Measurements from ENCODE around the gene DCC.

The DCC gene

DNA sequence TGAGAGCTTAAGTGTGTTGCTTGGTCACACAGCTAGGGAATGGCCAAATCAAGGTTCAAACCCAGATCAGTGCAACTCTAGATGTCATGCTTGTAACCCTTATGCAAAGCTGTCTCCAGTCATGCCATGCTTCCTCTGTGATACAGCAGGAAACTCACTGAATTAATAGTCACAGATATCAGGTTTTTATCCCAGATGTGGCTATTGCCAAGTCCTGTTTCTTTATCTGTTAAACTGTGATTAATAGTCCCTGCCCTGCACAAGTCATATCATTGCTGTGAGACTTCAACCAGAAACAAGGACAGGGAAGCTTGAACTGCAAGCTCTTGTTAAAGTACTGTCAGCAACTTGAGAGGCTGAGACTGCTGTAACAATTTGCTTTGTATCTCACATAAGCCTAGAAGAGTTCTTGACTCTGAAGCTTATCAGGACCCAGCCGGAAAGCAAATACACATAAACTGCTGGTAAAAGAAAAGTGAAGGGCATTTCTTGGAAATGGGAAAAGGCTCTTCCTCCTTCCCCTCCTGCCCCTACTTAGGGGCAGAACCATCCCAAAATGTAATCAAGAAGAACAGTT lies 609.0 kb downstream of the DCC start:
- no peak for DNase-seq (ENCODE audit: low read depth)
- TF ChIP-seq, protein P1, sequence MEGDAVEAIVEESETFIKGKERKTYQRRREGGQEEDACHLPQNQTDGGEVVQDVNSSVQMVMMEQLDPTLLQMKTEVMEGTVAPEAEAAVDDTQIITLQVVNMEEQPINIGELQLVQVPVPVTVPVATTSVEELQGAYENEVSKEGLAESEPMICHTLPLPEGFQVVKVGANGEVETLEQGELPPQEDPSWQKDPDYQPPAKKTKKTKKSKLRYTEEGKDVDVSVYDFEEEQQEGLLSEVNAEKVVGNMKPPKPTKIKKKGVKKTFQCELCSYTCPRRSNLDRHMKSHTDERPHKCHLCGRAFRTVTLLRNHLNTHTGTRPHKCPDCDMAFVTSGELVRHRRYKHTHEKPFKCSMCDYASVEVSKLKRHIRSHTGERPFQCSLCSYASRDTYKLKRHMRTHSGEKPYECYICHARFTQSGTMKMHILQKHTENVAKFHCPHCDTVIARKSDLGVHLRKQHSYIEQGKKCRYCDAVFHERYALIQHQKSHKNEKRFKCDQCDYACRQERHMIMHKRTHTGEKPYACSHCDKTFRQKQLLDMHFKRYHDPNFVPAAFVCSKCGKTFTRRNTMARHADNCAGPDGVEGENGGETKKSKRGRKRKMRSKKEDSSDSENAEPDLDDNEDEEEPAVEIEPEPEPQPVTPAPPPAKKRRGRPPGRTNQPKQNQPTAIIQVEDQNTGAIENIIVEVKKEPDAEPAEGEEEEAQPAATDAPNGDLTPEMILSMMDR (conservative IDR thresholded peaks at IDR 0.05; ENCODE audit: low read length), result no peak
- no peak overlapping the region for H3K4me3 ChIP-seq (ENCODE audit: low read length)

DNA sequence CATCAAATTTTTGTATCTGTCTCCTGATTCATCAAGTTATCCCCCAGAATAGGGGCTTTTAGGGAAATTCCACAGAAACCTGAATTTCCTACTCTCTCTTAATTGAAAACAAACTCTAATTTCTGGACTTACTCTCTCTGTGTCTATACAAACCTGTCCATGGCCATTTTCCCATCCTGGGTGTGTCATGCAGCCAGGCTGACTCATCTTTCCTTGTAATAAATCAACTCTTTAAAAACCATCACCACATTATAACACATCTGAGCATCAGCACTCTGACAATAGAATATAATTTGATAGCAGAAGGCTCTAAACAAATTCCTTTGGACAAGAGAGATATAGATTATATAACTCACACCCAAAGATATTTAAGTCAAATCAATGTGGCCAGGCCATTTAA lies 610.2 kb downstream of the DCC start:
- H3K4me3 ChIP-seq (ENCODE audit: low read length), result no peak overlapping the region
- TF ChIP-seq, protein P1 (conservative IDR thresholded peaks at IDR 0.05; ENCODE audit: low read length), result no peak
- DNase-seq (ENCODE audit: low read depth), result no peak

DNA sequence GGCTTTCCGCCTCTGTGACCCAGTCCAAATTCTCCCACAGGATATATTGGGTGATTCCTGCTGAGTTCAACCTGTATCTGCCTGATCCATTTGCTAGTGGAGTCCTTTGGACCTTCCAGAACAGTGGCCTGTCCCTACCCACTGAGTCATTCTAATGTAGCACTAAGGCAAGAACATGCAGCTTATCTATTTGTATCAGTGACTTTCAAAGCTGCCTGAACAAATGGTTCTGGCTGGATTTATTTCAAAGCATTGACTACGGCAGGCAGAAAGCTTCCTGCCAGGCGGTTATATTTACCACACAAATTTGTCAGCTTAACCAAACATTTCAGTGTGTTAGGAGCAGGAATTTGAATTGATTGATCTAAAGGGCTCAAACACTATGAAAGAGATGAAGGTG lies 613.4 kb downstream of the DCC start:
- DNase-seq (ENCODE audit: low read depth), result no peak
- TF ChIP-seq, protein P1 (conservative IDR thresholded peaks at IDR 0.05; ENCODE audit: low read length), result no peak
- H3K4me3 ChIP-seq (ENCODE audit: low read length), result no peak overlapping the region

DNA sequence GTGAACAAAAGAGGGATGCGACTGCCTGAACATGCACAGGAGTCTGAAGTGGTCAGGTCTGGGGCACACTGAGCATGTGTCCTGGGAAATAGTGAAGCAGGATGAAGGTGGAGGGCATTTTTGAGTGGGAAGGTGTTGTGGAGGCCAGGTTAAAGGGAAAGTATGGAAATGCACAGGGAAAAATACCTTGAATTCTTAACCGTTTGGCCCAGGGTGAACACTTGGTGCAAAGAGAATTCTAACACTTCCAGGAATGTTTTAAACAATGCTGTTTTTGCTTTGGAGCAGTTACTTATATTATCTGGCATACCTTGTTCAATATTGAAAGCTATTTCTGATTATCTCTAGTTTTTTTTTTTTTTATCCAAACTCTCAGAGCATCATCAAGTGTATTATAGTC lies 623.5 kb downstream of the DCC start:
- TF ChIP-seq, protein P1 (conservative IDR thresholded peaks at IDR 0.05; ENCODE audit: low read length), result no peak
- H3K4me3 ChIP-seq (ENCODE audit: low read length), result no peak overlapping the region
- DNase-seq (ENCODE audit: low read depth), result no peak

DNA sequence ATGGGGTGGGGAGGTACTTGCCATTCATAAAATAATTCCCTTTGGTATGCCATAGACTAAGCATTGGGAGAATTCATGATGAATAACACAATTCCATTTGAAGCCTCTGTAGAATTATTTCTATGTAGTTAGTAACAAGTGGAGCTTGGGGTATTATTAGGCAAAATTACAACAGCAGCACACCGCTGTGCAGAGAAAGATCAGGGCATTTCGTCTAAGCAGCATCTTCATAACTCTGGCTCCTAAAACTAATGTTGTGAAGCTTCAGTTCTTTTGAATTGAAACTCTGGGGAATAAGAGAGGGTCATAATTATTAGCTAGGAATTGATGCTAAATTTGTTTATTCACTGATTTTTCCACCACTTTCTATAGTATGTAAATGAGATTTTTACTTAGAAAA lies 630.7 kb downstream of the DCC start:
- TF ChIP-seq, protein P1 (conservative IDR thresholded peaks at IDR 0.05; ENCODE audit: low read length), result no peak
- DNase-seq (ENCODE audit: low read depth), result no peak
- no peak overlapping the region for H3K4me3 ChIP-seq (ENCODE audit: low read length)

DNA sequence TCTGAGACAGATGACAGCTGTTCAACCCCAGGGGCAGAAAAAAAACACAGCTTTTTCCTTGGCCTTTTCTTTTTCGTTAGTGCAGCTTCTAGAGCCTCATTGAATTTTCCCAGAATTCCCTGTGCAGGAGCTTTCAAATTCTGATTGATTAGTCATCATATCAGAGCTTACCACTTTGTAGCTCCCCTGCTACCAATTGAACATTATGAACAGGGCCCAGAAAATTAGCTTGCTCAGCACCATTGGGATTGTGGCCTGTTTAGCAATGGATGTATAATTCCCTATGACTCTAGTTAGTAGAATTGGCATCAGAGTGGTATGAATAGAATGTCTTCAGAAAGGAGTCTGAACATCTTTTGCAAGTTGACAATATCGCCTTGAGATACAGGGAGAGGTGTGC lies 631.1 kb downstream of the DCC start:
- H3K4me3 ChIP-seq (ENCODE audit: low read length), result no peak overlapping the region
- no peak for DNase-seq (ENCODE audit: low read depth)
- TF ChIP-seq, protein P1 (conservative IDR thresholded peaks at IDR 0.05; ENCODE audit: low read length), result no peak

DNA sequence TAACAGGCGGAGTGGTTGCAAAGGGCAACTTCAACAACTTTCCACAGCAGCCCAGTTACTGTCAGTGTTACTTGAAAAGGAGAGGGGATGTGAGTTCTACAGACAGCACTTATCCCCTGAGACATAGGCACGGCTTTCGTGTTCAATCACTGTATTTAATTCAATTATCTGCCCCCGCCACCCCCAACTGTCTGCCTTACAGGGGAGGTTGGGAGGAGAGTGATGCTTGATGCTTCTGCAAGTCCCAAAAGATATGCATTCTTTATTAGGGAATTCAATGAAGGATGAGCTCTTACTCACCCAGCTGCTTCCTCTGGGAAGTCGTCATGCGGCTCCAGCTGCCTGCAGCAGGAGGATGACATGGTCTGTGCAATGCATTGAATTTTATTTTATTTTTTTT lies 639.9 kb downstream of the DCC start:
- no peak for DNase-seq (ENCODE audit: low read depth)
- TF ChIP-seq, protein P1 (conservative IDR thresholded peaks at IDR 0.05; ENCODE audit: low read length), result no peak
- no peak overlapping the region for H3K4me3 ChIP-seq (ENCODE audit: low read length)

Measured in AG10803 (cell line).